Fibroblast of skin of back (primary cell): ENCODE measurements around the gene TAF6.
"Not testable (repeated sequence)": the region's sequence is repeated elsewhere in the genome, so short reads cannot be mapped to it uniquely, and the experiment has no call there.

Experiments
- DNase-seq: peaks from one replicate; pipeline ENCODE4 v3.0.0-alpha.2; 2013

The TAF6 gene

GRCh38 chr7:100152404-100152803, 33.2 kb upstream of the TAF6 start:
- DNase-seq, result no peak

- DNase-seq, result peak; percentile 99
These were observed 29.6 kb upstream of the TAF6 start, which contains the start of gene LAMTOR4 for GRCh38 chr7:100148559-100149328. Gene LAMTOR4, plus strand, starts transcription at chr7:100148918. Its CDS starts 55 bp downstream, at chr7:100148973.

GRCh38 chr7:100148225-100148558, 29.0 kb upstream of the TAF6 start:
- no peak for DNase-seq

GRCh38 chr7:100147278-100147677, 28.1 kb upstream of the TAF6 start:
- no peak for DNase-seq

- DNase-seq, result not testable (repeated sequence)
These were observed 27.2 kb upstream of the TAF6 start for GRCh38 chr7:100146350-100146749.

- no peak for DNase-seq
These were observed 23.3 kb upstream of the TAF6 start for GRCh38 chr7:100142461-100142860.

GRCh38 chr7:100141555-100141949, 22.4 kb upstream of the TAF6 start:
- DNase-seq, result no peak

GRCh38 chr7:100137851-100138760, 18.9 kb upstream of the TAF6 start:
- DNase-seq, result no peak

- DNase-seq, result peak; percentile 64
These were observed 13.6 kb upstream of the TAF6 start for GRCh38 chr7:100132697-100133151.

- DNase-seq, result no peak
These were observed 13.0 kb upstream of the TAF6 start for GRCh38 chr7:100132126-100132525.

GRCh38 chr7:100130608-100131453, 11.7 kb upstream of the TAF6 start:
- peak; percentile 48 for DNase-seq

GRCh38 chr7:100130220-100130607, 11.1 kb upstream of the TAF6 start:
- DNase-seq, result not testable (repeated sequence)

GRCh38 chr7:100128637-100128963, 9.4 kb upstream of the TAF6 start:
- no peak for DNase-seq

GRCh38 chr7:100127866-100128636, 8.9 kb upstream of the TAF6 start:
- no peak for DNase-seq

GRCh38 chr7:100126931-100127865, 8.0 kb upstream of the TAF6 start, which contains the start of gene MBLAC1:
Gene MBLAC1, plus strand, starts transcription at chr7:100126967. Its CDS starts 429 bp downstream, at chr7:100127396.
- peak; percentile 92 for DNase-seq

GRCh38 chr7:100126239-100126930, 7.2 kb upstream of the TAF6 start:
- DNase-seq, result no peak

- no peak for DNase-seq
These were observed 5.4 kb upstream of the TAF6 start for GRCh38 chr7:100124301-100125230.

- DNase-seq, result no peak
These were observed 3.4 kb upstream of the TAF6 start for GRCh38 chr7:100122568-100122967.

GRCh38 chr7:100122067-100122466, 2.9 kb upstream of the TAF6 start:
- DNase-seq, result no peak
